ENCODE measurements around the gene PARL. TPM values are rescaled to one million over a fixed set of nuclear protein-coding genes. Genes with fewer than 3 reads are reported as not detected.

The PARL gene
- total and polyA plus RNA-seq, 2 donors (not counting 3 experiments of a cell fraction or from before 2014, with no cell fraction given), result 38.8 to 48.1 TPM

- ChIA-PET CTCF (no interaction called here), POLR2A (no interaction called here)
- no peak overlapping the region for H3K9ac ChIP-seq (replicated peaks; ENCODE audit: extremely low read depth, insufficient read depth, low read length)
- no peak for TF ChIP-seq GATA2 (IDR thresholded peaks at IDR 0.05; ENCODE audit: insufficient read depth, insufficient read length, low read depth, low read length)
- TF ChIP-seq EZH2 (IDR thresholded peaks at IDR 0.05; ENCODE audit: borderline replicate concordance, low read depth, low read length, severe bottlenecking), result no peak
- TF ChIP-seq POLR2A (IDR thresholded peaks at IDR 0.05; ENCODE audit: low read depth, low read length), result no peak
- TF ChIP-seq JUN (IDR thresholded peaks at IDR 0.05; ENCODE audit: borderline replicate concordance, insufficient read depth, insufficient read length, low read depth), result no peak
- TF ChIP-seq FOS (IDR thresholded peaks at IDR 0.05; ENCODE audit: borderline replicate concordance, insufficient read depth, low read length), result no peak
- TF ChIP-seq MAX (IDR thresholded peaks at IDR 0.05; ENCODE audit: insufficient read depth, insufficient read length), result no peak
- TF ChIP-seq CTCF (IDR thresholded peaks at IDR 0.05; ENCODE audit: extremely low read depth in 1 of 2, insufficient read depth in 1 of 2, low read depth in 1 of 2, low read length in 2 of 2), result no peak
- no peak for TF ChIP-seq POLR2AphosphoS5 (IDR thresholded peaks at IDR 0.05; ENCODE audit: insufficient read depth, low read depth, low read length)
- TF ChIP-seq MYC (IDR thresholded peaks at IDR 0.05; ENCODE audit: low read depth, low read length), result no peak
- no peak overlapping the region for H3K4me2 ChIP-seq (ENCODE audit: insufficient read depth, low read length)
- H3K36me3 ChIP-seq (ENCODE audit: control insufficient read depth in 2 of 2, extremely low read depth in 1 of 2, insufficient read depth in 2 of 2, low read length in 2 of 2), result peaks cover 6 to 10% of the 10 kb centered on the region in 2 experiments
- no peaks in the 10 kb centered on the region for H4K20me1 ChIP-seq (replicated peaks; ENCODE audit: control insufficient read depth, extremely low read depth, insufficient read depth, low read length)
- intact Hi-C loops (cut with micrococcal nuclease) (no loop called here), dilution Hi-C loops (cut with MboI; ENCODE audit: extremely low pct_ligation_motif_present, low sequenced_read_pairs) (no loop called here)
- no peak overlapping the region for H3K4me3 ChIP-seq (replicated peaks in 1 of 3; ENCODE audit: insufficient read depth in 1 of 3, low read depth in 1 of 3, low read length in 3 of 3)
- H3K9me1 ChIP-seq (replicated peaks; ENCODE audit: control insufficient read depth, extremely low read depth, insufficient read depth, low read length), result no peaks in the 10 kb centered on the region
- BruUV-seq (replicated peaks), result no TSS peak
- H2AFZ ChIP-seq (ENCODE audit: low read depth, low read length), result no peak overlapping the region
- no peak for DNase-seq (ENCODE audit: low read depth, low spot score)
- H3K27me3 ChIP-seq (ENCODE audit: control insufficient read depth in 2 of 2, insufficient read depth in 2 of 2, low read length in 2 of 2), result no peaks in the 10 kb centered on the region
- no peaks in the 10 kb centered on the region for H3K9me3 ChIP-seq (replicated peaks; ENCODE audit: control insufficient read depth, insufficient read depth, low read length)
- peaks cover 2% of the 10 kb centered on the region for H3K4me1 ChIP-seq (ENCODE audit: control insufficient read depth, extremely low read depth, insufficient read depth, low read length)
- no peaks in the 10 kb centered on the region for H3K79me2 ChIP-seq (ENCODE audit: control insufficient read depth, insufficient read depth, low read length)
- no peak for FAIRE-seq
- H3K27ac ChIP-seq (ENCODE audit: insufficient read depth, low read depth, low read length), result no peak overlapping the region
Measured at GRCh38 chr3:183829466-183829865, 55.2 kb downstream of the PARL start.

Data from endothelial cell of umbilical vein (primary cell).